GM23338 (cell line): ENCODE results near the gene ERC1. TPM values are rescaled to one million over a fixed set of nuclear protein-coding genes. Genes with fewer than 3 reads are reported as not detected.

Source experiments
- ATAC-seq: fragments of 200-7000 bp; cut with Tn5 transposase; 3 replicates; pipeline ENCODE4 v1.9.1; 2020
- DNase-seq: peaks from one replicate; pipeline ENCODE4 v3.0.0-alpha.2; 2015; ENCODE audit warnings: low spot score
- H2AFZ ChIP-seq: fragments of 200-600 bp; sonication (generic); 2 replicates; pipeline ENCODE4 v1.8.0; 2016; ENCODE audit warnings: antibody characterized with exemption, mild to moderate bottlenecking, moderate library complexity
- H3F3A ChIP-seq: fragments of 200-600 bp; sonication (generic); replicated peaks from 2 replicates; pipeline ENCODE4 v1.8.0; 2017; ENCODE audit warnings: antibody characterized with exemption, mixed run types, low read depth
- H3K27ac ChIP-seq: fragments of 200-600 bp; sonication (generic); 2 replicates; pipeline ENCODE4 v1.6.1; 2016; ENCODE audit warnings: low read depth
- H3K27me3 ChIP-seq: fragments of 200-600 bp; sonication (generic); 2 replicates; pipeline ENCODE4 v1.8.0; 2016; ENCODE audit warnings: mild to moderate bottlenecking, mixed run types, moderate library complexity; ENCODE audit not compliant: insufficient read depth
- H3K36me3 ChIP-seq: fragments of 200-600 bp; sonication (generic); 2 replicates; pipeline ENCODE4 v1.8.0; 2016; ENCODE audit warnings: mild to moderate bottlenecking; ENCODE audit not compliant: insufficient read depth
- H3K4me1 ChIP-seq: fragments of 200-600 bp; sonication (generic); 2 replicates; pipeline ENCODE4 v1.8.0; 2016; ENCODE audit warnings: mild to moderate bottlenecking, moderate library complexity; ENCODE audit not compliant: insufficient read depth
- H3K4me2 ChIP-seq: fragments of 200-600 bp; sonication (generic); 2 replicates; pipeline ENCODE4 v1.7.1; 2017; ENCODE audit warnings: mixed run types
- H3K4me3 ChIP-seq: fragments of 200-600 bp; sonication (generic); 2 replicates; pipeline ENCODE4 v1.6.1; 2016; ENCODE audit warnings: mixed run types
- H3K79me2 ChIP-seq: fragments of 200-600 bp; sonication (generic); replicated peaks from 2 replicates; pipeline ENCODE4 v1.8.0; 2017; ENCODE audit warnings: mild to moderate bottlenecking; ENCODE audit not compliant: insufficient read depth
- H3K9me2 ChIP-seq: fragments of 200-600 bp; sonication (generic); 2 replicates; pipeline ENCODE4 v1.8.0; 2017; ENCODE audit not compliant: insufficient read depth
- H4K20me1 ChIP-seq: fragments of 200-600 bp; sonication (generic); replicated peaks from 2 replicates; pipeline ENCODE4 v1.8.0; 2017; ENCODE audit warnings: mild to moderate bottlenecking; ENCODE audit not compliant: insufficient read depth
- H3K27ac Mint-ChIP-seq: 2 replicates; pipeline ENCODE4 v1.8.0; 2020; ENCODE audit warnings: inconsistent platforms, mild to moderate bottlenecking, moderate library complexity, mixed read lengths
- H3K27me3 Mint-ChIP-seq: 3 replicates; pipeline ENCODE4 v1.8.0; 2022; ENCODE audit warnings: low read depth, mild to moderate bottlenecking, moderate library complexity, mixed read lengths, inconsistent platforms; ENCODE audit not compliant: insufficient read depth, poor library complexity
- H3K36me3 Mint-ChIP-seq: 3 replicates; pipeline ENCODE4 v1.8.0; 2021; ENCODE audit warnings: low read depth, mild to moderate bottlenecking, inconsistent platforms, moderate library complexity, mixed read lengths
- H3K4me1 Mint-ChIP-seq: 3 replicates; pipeline ENCODE4 v1.8.0; 2020; ENCODE audit warnings: mild to moderate bottlenecking, inconsistent platforms, mixed read lengths
- H3K4me3 Mint-ChIP-seq: 3 replicates; pipeline ENCODE4 v1.8.0; 2021; ENCODE audit warnings: moderate library complexity, mild to moderate bottlenecking, inconsistent platforms, mixed read lengths
- H3K9me3 Mint-ChIP-seq: 3 replicates; pipeline ENCODE4 v1.8.0; 2020; ENCODE audit warnings: moderate library complexity, mild to moderate bottlenecking, inconsistent platforms, mixed read lengths
- EZH2 ChIP-seq: fragments of 200-600 bp; sonication (generic); IDR thresholded peaks from one replicate; pipeline ENCODE4 v1.8.0; 2017; ENCODE audit warnings: antibody characterized with exemption, mild to moderate bottlenecking, low read depth; ENCODE audit not compliant: unreplicated experiment
- NANOG ChIP-seq: IDR thresholded peaks from 2 replicates; pipeline ENCODE4 v1.6.1; 2016; ENCODE audit warnings: antibody characterized with exemption, borderline replicate concordance
- STAT1 ChIP-seq: IDR thresholded peaks from one replicate; pipeline ENCODE4 v1.6.1; 2016; ENCODE audit warnings: antibody characterized with exemption; ENCODE audit not compliant: unreplicated experiment
- ZNF114 ChIP-seq: fragments of 250-450 bp; sonication (Bioruptor Pico); IDR thresholded peaks from 2 replicates; pipeline ENCODE4 v1.5.0; 2020; ENCODE audit warnings: mild to moderate bottlenecking, moderate library complexity
- ZNF331 ChIP-seq: fragments of 250-450 bp; sonication (Bioruptor Pico); IDR thresholded peaks from 2 replicates; pipeline ENCODE4 v1.5.0; 2020; ENCODE audit warnings: low read depth, mild to moderate bottlenecking, moderate library complexity
- polyA plus RNA-seq: library from polyadenylated mRNA; unstranded; fragments of >200 nt; fragmentation: Nextera tagmentation; extraction: Ambion mirVana; gene quantifications from 2 replicates; pipeline ENCODE4 v1.2.1, GENCODE V29; 2016
- total RNA-seq: library from RNA; depleted of rRNA; stranded (reverse); fragments of >200 nt; shearing (Covaris generic); gene quantifications from 2 replicates; pipeline ENCODE4 v1.2.3, GENCODE V29; 2014
- TF ChIP-seq, protein P1 (sequence below): fragments of 250-450 bp; sonication (Bioruptor Pico); IDR thresholded peaks from 2 replicates; pipeline ENCODE4 v1.5.0; 2020; ENCODE audit warnings: mild to moderate bottlenecking, moderate library complexity
- TF ChIP-seq, protein P2 (sequence below): IDR thresholded peaks from 2 replicates; pipeline ENCODE4 v1.6.1; 2016; ENCODE audit warnings: antibody characterized with exemption
- TF ChIP-seq, protein P3 (sequence below): IDR thresholded peaks from one replicate; pipeline ENCODE4 v1.6.1; 2018; ENCODE audit warnings: antibody characterized with exemption; ENCODE audit not compliant: unreplicated experiment
- TF ChIP-seq, protein P4 (sequence below), 2 experiments: fragments of 200-600 bp in 1 of 2; sonication (generic) in 1 of 2; conservative IDR thresholded peaks; 2 replicates each; pipeline versions ENCODE4 v1.5.1 to v1.6.1; 2016 to 2017; ENCODE audit warnings: antibody characterized with exemption in 2 of 2, low read depth in 2 of 2, mild to moderate bottlenecking in 2 of 2, moderate library complexity in 1 of 2

ERC1 gene
- total and polyA plus RNA-seq, 2 experiments from 2014 or later = 28.1 to 35.3 TPM

DNA sequence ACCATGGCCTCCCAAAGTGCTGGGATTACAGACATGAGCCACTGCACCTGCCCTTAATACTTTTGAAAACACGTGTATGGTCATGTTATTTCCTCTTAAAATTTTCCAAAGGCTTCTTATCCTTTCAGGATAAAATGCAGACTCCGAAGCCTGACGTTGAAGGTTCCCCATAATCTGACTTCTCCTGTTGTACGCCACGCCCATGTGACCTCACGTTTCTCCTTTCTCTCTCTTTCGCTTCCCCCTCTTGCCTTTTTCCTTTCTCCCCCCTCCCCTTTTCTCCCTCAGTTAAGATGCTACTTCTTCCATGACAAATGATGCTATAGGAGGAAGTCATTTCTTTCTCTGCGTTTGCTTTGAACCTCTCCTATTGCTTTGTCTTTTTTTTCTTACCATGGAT is 337.4 kb downstream of the ERC1 start:
- H3K27me3 Mint-ChIP-seq = no peaks in the 10 kb centered on the region
- DNase-seq = no peak
- no peak overlapping the region for H3K4me3 ChIP-seq
- no peaks in the 10 kb centered on the region for H3F3A ChIP-seq
- H3K4me3 Mint-ChIP-seq = no peak overlapping the region
- H3K9me3 Mint-ChIP-seq = no peaks in the 10 kb centered on the region
- no peaks in the 10 kb centered on the region for H3K36me3 ChIP-seq
- no peak overlapping the region for H2AFZ ChIP-seq
- no peaks in the 10 kb centered on the region for H3K79me2 ChIP-seq
- no peaks in the 10 kb centered on the region for H3K4me1 ChIP-seq
- H3K9me2 ChIP-seq = no peaks in the 10 kb centered on the region
- no peaks in the 10 kb centered on the region for H3K27me3 ChIP-seq
- H3K27ac ChIP-seq = no peak overlapping the region
- TF ChIP-seq ZNF114 (CRISPR knock-in tag) = no peak
- no peak for TF ChIP-seq ZNF331 (CRISPR knock-in tag)
- H3K36me3 Mint-ChIP-seq = no peaks in the 10 kb centered on the region
- no peak overlapping the region for H3K27ac Mint-ChIP-seq
- no peaks in the 10 kb centered on the region for H4K20me1 ChIP-seq
- H3K4me2 ChIP-seq = no peak overlapping the region
- no peaks in the 10 kb centered on the region; the same call in 2 of the 3 replicates for H3K4me1 Mint-ChIP-seq
- ATAC-seq = no peak

DNA sequence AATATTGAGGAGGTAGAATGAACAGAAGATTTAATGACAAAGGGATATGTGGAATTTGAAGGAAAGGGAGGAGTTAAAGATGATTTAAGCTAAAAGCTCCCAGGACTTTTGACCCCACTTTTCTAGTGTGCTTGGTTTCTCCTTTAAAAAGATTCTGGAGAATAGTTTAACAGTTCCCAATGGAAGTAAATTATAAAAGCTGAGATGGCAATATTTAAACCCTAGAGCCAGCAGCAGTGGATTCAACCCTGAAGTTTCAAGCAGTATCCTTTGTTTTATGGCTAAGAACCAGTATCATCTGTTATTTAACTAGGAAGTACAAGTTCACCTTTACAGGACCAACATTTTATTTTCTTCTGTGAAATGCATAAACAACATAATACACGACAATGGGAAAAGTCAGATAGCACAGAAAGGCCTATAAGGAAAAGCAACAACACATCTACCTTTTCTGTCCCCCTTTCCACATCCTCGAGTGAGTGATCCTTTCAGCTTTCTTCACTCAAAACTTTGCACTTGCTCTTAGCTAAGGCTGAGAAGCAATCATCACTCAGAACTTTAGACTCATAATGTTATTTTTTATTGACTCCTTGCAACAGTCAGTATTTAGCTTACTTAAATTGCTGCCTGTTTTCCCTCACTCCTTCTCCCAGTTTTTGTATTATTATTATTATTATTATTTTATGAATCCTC is 338.9 kb downstream of the ERC1 start:
- no peak overlapping the region for H2AFZ ChIP-seq
- H3K9me2 ChIP-seq = no peaks in the 10 kb centered on the region
- Mint-ChIP-seq H3K36me3 (no peaks in the 10 kb centered on the region), H3K4me1 (no peaks in the 10 kb centered on the region; the same call in 2 of the 3 replicates), H3K27me3 (no peaks in the 10 kb centered on the region), H3K9me3 (no peaks in the 10 kb centered on the region), H3K27ac (no peak overlapping the region), H3K4me3 (no peak overlapping the region)
- no peak overlapping the region for H3K4me3 ChIP-seq
- no peaks in the 10 kb centered on the region for H4K20me1 ChIP-seq
- H3K79me2 ChIP-seq = no peaks in the 10 kb centered on the region
- no peaks in the 10 kb centered on the region for H3K27me3 ChIP-seq
- H3K4me1 ChIP-seq = no peaks in the 10 kb centered on the region
- no peaks in the 10 kb centered on the region for H3K36me3 ChIP-seq
- H3K4me2 ChIP-seq = no peak overlapping the region
- H3K27ac ChIP-seq = no peak overlapping the region
- H3F3A ChIP-seq = no peaks in the 10 kb centered on the region
- DNase-seq (no peak), ATAC-seq (no peak)
- TF ChIP-seq, protein P1, sequence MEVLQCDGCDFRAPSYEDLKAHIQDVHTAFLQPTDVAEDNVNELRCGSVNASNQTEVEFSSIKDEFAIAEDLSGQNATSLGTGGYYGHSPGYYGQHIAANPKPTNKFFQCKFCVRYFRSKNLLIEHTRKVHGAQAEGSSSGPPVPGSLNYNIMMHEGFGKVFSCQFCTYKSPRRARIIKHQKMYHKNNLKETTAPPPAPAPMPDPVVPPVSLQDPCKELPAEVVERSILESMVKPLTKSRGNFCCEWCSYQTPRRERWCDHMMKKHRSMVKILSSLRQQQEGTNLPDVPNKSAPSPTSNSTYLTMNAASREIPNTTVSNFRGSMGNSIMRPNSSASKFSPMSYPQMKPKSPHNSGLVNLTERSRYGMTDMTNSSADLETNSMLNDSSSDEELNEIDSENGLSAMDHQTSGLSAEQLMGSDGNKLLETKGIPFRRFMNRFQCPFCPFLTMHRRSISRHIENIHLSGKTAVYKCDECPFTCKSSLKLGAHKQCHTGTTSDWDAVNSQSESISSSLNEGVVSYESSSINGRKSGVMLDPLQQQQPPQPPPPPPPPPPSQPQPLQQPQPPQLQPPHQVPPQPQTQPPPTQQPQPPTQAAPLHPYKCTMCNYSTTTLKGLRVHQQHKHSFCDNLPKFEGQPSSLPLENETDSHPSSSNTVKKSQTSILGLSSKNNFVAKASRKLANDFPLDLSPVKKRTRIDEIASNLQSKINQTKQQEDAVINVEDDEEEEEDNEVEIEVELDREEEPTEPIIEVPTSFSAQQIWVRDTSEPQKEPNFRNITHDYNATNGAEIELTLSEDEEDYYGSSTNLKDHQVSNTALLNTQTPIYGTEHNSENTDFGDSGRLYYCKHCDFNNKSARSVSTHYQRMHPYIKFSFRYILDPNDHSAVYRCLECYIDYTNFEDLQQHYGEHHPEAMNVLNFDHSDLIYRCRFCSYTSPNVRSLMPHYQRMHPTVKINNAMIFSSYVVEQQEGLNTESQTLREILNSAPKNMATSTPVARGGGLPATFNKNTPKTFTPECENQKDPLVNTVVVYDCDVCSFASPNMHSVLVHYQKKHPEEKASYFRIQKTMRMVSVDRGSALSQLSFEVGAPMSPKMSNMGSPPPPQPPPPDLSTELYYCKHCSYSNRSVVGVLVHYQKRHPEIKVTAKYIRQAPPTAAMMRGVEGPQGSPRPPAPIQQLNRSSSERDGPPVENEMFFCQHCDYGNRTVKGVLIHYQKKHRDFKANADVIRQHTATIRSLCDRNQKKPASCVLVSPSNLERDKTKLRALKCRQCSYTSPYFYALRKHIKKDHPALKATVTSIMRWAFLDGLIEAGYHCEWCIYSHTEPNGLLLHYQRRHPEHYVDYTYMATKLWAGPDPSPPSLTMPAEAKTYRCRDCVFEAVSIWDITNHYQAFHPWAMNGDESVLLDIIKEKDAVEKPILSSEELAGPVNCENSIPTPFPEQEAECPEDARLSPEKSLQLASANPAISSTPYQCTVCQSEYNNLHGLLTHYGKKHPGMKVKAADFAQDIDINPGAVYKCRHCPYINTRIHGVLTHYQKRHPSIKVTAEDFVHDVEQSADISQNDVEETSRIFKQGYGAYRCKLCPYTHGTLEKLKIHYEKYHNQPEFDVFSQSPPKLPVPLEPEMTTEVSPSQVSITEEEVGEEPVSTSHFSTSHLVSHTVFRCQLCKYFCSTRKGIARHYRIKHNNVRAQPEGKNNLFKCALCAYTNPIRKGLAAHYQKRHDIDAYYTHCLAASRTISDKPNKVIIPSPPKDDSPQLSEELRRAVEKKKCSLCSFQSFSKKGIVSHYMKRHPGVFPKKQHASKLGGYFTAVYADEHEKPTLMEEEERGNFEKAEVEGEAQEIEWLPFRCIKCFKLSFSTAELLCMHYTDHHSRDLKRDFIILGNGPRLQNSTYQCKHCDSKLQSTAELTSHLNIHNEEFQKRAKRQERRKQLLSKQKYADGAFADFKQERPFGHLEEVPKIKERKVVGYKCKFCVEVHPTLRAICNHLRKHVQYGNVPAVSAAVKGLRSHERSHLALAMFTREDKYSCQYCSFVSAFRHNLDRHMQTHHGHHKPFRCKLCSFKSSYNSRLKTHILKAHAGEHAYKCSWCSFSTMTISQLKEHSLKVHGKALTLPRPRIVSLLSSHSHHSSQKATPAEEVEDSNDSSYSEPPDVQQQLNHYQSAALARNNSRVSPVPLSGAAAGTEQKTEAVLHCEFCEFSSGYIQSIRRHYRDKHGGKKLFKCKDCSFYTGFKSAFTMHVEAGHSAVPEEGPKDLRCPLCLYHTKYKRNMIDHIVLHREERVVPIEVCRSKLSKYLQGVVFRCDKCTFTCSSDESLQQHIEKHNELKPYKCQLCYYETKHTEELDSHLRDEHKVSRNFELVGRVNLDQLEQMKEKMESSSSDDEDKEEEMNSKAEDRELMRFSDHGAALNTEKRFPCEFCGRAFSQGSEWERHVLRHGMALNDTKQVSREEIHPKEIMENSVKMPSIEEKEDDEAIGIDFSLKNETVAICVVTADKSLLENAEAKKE (CRISPR knock-in tag) = no peak
- no peak for TF ChIP-seq NANOG
- TF ChIP-seq EZH2 = no peak
- TF ChIP-seq, protein P2, sequence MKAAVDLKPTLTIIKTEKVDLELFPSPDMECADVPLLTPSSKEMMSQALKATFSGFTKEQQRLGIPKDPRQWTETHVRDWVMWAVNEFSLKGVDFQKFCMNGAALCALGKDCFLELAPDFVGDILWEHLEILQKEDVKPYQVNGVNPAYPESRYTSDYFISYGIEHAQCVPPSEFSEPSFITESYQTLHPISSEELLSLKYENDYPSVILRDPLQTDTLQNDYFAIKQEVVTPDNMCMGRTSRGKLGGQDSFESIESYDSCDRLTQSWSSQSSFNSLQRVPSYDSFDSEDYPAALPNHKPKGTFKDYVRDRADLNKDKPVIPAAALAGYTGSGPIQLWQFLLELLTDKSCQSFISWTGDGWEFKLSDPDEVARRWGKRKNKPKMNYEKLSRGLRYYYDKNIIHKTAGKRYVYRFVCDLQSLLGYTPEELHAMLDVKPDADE = no peak
- TF ChIP-seq, protein P3, sequence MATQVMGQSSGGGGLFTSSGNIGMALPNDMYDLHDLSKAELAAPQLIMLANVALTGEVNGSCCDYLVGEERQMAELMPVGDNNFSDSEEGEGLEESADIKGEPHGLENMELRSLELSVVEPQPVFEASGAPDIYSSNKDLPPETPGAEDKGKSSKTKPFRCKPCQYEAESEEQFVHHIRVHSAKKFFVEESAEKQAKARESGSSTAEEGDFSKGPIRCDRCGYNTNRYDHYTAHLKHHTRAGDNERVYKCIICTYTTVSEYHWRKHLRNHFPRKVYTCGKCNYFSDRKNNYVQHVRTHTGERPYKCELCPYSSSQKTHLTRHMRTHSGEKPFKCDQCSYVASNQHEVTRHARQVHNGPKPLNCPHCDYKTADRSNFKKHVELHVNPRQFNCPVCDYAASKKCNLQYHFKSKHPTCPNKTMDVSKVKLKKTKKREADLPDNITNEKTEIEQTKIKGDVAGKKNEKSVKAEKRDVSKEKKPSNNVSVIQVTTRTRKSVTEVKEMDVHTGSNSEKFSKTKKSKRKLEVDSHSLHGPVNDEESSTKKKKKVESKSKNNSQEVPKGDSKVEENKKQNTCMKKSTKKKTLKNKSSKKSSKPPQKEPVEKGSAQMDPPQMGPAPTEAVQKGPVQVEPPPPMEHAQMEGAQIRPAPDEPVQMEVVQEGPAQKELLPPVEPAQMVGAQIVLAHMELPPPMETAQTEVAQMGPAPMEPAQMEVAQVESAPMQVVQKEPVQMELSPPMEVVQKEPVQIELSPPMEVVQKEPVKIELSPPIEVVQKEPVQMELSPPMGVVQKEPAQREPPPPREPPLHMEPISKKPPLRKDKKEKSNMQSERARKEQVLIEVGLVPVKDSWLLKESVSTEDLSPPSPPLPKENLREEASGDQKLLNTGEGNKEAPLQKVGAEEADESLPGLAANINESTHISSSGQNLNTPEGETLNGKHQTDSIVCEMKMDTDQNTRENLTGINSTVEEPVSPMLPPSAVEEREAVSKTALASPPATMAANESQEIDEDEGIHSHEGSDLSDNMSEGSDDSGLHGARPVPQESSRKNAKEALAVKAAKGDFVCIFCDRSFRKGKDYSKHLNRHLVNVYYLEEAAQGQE = no peak
- no peak for TF ChIP-seq STAT1
- TF ChIP-seq, protein P4, sequence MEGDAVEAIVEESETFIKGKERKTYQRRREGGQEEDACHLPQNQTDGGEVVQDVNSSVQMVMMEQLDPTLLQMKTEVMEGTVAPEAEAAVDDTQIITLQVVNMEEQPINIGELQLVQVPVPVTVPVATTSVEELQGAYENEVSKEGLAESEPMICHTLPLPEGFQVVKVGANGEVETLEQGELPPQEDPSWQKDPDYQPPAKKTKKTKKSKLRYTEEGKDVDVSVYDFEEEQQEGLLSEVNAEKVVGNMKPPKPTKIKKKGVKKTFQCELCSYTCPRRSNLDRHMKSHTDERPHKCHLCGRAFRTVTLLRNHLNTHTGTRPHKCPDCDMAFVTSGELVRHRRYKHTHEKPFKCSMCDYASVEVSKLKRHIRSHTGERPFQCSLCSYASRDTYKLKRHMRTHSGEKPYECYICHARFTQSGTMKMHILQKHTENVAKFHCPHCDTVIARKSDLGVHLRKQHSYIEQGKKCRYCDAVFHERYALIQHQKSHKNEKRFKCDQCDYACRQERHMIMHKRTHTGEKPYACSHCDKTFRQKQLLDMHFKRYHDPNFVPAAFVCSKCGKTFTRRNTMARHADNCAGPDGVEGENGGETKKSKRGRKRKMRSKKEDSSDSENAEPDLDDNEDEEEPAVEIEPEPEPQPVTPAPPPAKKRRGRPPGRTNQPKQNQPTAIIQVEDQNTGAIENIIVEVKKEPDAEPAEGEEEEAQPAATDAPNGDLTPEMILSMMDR (conservative IDR thresholded peaks at IDR 0.05; ENCODE audit: low read depth in 2 of 2) = no peak
